GM21723 (cell line): Measurements from ENCODE around the gene HIGD2B.
A peak's percentile ranks its signal among the peaks of the same experiment; 100 is the strongest.
"Not testable (repeated sequence)": the region's sequence is repeated elsewhere in the genome, so short reads cannot be mapped to it uniquely, and the experiment has no call there.

Experiments used
- ATAC-seq: cut with Tn5 transposase; IDR thresholded peaks from one replicate; pipeline ENCODE4 v1.9.1; 2021; ENCODE audit warnings: mild to moderate bottlenecking, moderate library complexity; ENCODE audit not compliant: unreplicated experiment

HIGD2B gene

DNA sequence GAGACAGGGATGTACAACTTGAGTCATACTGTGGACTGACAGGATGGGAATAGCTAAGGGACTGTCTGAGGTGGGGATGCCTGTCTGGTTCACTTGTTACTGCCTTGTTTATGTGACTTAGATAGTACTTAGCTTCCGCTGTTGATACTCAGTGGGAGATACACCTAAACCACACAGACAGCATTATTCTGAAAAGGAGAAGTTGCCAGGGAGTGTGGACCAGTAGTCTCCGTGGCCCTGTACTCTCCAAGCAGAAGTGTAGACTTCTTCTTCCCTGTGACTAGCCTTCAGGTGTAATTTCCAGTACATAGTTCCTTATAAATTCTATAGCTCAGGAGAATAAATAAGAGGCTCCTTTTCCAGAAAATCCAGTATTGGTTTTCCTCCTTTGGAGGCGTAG lies 5.1 kb downstream of the HIGD2B start:
- no peak for ATAC-seq

DNA sequence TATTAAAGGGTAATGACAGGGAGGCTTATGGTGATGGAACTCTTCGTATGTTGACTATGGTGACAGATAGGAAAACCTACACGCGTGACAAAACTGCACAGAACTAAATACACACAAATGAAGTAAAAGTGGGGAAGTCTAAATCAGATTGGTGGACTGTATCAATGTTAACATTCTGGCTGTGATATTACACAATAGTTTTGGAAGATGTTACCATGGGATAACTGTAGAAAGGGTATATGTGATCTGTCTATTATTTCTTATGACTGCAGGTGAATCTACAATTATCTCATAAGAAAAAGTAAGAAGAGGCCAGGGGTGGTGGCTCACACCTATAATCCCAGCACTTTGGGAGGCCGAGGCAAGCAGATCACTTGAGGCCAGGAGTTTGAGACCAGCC lies 9.1 kb downstream of the HIGD2B start:
- no peak for ATAC-seq

- no peak for ATAC-seq
These were observed 14.5 kb downstream of the HIGD2B start for GRCh38 chr15:72671525-72671924.

- peak; percentile 93 for ATAC-seq
These were observed 15.2 kb downstream of the HIGD2B start for GRCh38 chr15:72670656-72671352.

DNA sequence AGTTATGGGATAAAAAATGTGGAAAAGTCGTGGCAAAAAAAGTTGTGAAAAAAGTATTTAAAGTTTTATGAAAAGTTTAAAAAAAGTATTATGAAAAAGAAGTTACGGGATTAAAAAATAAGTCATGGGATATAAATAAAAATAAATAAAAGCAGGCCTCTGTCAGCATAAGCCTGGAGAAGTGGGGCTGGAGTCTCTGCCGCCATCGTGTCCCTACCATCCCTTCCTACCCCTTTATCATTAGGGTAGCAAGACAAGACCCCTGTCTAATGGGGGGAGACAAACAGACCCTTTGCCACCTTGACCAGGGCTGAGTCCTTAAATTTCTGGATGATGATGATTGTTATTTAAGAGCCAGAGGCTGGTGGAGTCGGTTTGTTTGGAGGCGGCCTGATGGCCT lies 16.2 kb downstream of the HIGD2B start:
- not testable (repeated sequence) for ATAC-seq

DNA sequence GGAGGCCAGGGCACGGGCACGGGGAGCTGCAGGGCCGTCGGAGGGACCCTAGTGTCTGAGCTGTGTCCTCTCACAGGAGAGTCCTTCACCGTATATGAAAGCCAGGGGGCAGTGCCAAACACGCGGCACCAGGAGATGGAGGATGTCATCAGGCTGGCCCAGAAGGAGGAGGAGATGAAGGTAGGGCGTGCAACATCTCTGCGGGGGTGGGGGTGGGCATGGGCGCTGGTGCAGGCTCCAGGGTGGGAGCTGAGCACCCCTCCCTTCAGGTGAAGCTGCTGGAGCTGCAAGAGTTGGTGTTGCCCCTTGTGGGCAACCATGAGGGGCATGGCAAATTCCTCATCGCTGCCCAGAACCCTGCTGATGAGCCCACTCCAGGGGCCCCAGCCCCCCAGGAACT lies 20.3 kb downstream of the HIGD2B start:
- ATAC-seq, result not testable (repeated sequence)

DNA sequence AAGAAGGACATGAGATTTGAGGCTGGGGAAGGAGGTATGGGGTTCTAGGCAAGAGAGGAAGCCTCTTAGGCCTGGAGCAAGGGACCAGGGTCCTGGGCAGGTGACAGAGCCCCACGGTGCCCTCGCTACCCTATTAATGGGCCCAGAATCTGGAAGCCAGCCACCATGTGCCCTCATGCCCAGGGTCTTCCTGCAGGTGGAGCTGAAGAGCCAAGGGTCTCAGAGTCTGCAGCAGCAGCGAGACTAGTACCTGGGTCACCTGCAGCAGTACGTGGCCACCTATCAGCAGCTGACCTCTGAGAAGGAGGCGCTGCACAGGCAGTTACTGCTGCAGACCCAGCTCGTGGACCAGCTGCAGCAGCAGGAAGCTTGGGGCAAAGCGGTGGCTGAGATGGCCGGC lies 22.1 kb downstream of the HIGD2B start:
- ATAC-seq, result not testable (repeated sequence)

DNA sequence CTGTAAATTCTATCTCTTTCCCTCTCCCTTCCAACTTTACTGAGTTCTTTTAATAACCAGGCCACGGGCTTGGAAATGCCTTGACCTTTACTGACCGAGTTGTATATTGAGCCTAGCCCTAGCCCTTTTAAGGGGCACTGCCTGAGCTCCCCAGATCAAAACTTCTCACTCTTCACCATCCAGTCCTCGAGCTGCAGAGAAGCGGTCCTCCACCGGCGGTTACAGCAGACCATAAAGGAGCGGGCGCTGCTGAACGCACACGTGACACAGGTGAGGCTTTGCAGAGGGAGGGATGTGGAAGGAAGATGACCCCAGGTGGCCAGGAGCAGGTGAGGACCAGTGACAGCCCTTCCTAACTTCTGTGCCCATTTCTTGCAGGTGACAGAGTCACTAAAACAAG lies 24.9 kb downstream of the HIGD2B start:
- not testable (repeated sequence) for ATAC-seq

- ATAC-seq, result not testable (repeated sequence)
These were observed 30.0 kb downstream of the HIGD2B start for GRCh38 chr15:72656014-72656413.

GRCh38 chr15:72654397-72654796 lies 31.6 kb downstream of the HIGD2B start, which contains the start of gene GOLGA6B:
Gene GOLGA6B (plus strand): TSS chr15:72654697. CDS start chr15:72654738, 41 bp downstream.
- not testable (repeated sequence) for ATAC-seq

DNA sequence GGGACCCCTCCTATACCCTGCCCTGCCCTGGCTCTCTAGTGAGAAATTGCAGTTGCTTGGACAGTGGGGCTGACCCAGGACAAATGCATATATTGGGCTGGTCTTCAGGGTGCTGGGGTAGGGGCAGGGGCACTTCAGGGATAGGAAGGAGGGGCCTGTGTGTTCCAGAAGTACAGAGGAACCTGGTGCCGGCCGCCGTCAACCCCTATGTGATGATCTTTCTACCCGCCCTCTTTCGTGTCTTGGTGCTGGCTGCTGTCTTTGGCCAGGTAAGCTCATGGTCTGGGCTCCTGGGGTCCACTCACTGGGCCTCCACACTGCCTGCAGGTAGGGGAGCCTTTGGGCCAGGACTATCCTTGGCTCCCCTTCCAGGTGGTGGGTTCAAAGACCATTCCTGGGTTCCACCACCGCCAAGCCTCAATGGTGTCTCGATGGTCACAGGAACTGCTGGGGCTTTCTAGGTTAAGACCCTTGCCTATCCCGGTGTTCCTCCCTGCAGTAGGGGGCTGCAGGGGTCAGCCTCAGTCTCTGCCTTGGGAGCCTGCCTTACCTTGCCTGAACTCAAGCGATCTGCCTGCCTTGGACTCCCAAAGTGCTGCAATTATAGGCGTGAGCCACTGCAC lies 37.2 kb downstream of the HIGD2B start:
- ATAC-seq, result not testable (repeated sequence)

DNA sequence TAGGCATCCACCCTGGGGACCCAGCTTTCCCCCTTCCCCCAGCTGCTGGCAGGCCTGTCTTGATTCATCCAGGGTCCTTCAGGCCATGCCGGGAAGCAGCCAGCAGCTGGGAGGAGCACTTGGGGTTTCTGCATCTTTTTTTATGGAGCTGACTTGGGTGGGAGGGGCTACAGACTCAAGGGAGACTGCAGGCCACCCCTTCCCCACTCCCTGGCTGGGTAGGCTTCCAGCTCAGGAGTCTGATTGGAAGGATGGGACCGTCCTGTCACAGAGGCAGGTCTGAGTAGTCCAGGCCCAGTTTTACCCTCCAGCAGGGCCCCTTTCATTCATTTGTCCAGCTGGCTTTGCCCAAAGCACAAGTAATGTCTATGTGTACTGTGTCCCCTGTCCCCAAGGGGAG lies 43.7 kb downstream of the HIGD2B start:
- ATAC-seq, result not testable (repeated sequence)

GRCh38 chr15:72639759-72640483 lies 46.1 kb downstream of the HIGD2B start:
- not testable (repeated sequence) for ATAC-seq

- peak; percentile 81 for ATAC-seq
These were observed 49.3 kb downstream of the HIGD2B start for GRCh38 chr15:72636519-72637282.

DNA sequence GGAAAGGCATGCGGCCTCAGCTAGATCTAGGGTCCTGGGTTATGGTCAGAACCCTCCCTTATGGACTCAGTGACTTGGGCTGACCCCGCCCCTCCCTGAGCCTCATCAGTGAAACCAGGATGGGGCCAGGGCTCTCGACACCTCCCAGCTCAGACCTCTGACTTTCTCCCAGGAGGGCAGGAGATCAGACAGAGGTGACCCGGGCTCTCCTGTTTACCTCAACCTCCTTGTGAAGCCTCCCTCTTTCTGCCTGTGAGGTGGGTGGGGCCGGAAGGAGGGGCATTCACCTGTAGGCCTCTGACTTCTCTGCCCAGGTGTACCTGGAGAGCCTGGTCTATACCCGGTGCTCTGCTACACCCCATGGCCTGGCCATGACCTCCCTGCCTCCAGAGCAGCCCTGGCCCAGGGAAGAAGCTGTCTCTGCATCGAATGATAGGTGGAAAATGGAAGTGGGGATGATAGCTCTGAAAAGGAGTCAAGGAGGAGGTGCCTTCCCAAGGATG lies 56.9 kb downstream of the HIGD2B start:
- ATAC-seq, result not testable (repeated sequence)

GRCh38 chr15:72628249-72629067 lies 57.5 kb downstream of the HIGD2B start:
- not testable (repeated sequence) for ATAC-seq

GRCh38 chr15:72626153-72626552 lies 59.8 kb downstream of the HIGD2B start:
- ATAC-seq, result not testable (repeated sequence)
